KMS-11 (cell line): ENCODE data around the gene TBX6.

Experiments used
- H2AFZ ChIP-seq: fragments of 200-600 bp; sonication (generic); 2 replicates; pipeline ENCODE4 v1.6.1; 2016; ENCODE audit warnings: antibody characterized with exemption, mixed run types, low read depth
- H3K27ac ChIP-seq: fragments of 200-600 bp; sonication (generic); 2 replicates; pipeline ENCODE4 v1.6.1; 2016; ENCODE audit warnings: mild to moderate bottlenecking, mixed run types
- H3K27me3 ChIP-seq: fragments of 200-600 bp; sonication (generic); 2 replicates; pipeline ENCODE4 v1.6.1; 2017; ENCODE audit warnings: mild to moderate bottlenecking, low read depth, mixed run types, moderate library complexity; ENCODE audit not compliant: insufficient read depth
- H3K36me3 ChIP-seq: fragments of 200-600 bp; sonication (generic); 2 replicates; pipeline ENCODE4 v1.6.1; 2017; ENCODE audit warnings: mild to moderate bottlenecking, mixed run types; ENCODE audit not compliant: insufficient read depth
- H3K4me1 ChIP-seq: fragments of 200-600 bp; sonication (generic); 2 replicates; pipeline ENCODE4 v1.6.1; 2016; ENCODE audit warnings: mild to moderate bottlenecking, low read depth, mixed run types; ENCODE audit not compliant: poor library complexity, severe bottlenecking
- H3K4me2 ChIP-seq: fragments of 200-600 bp; sonication (generic); 2 replicates; pipeline ENCODE4 v1.7.0; 2016; ENCODE audit warnings: mild to moderate bottlenecking, mixed run types
- H3K4me3 ChIP-seq: fragments of 200-600 bp; sonication (generic); IDR thresholded peaks from 2 replicates; pipeline ENCODE4 v1.6.1; 2017; ENCODE audit warnings: low read depth, low read length, mixed read lengths; ENCODE audit not compliant: insufficient read depth
- H3K79me2 ChIP-seq: fragments of 200-600 bp; sonication (generic); 2 replicates; pipeline ENCODE4 v1.6.1; 2016; ENCODE audit warnings: low read depth, mixed run types; ENCODE audit not compliant: insufficient read depth
- H3K9ac ChIP-seq: fragments of 200-600 bp; sonication (generic); 2 replicates; pipeline ENCODE4 v1.6.1; 2016; ENCODE audit warnings: mild to moderate bottlenecking, mixed run types
- H4K20me1 ChIP-seq: fragments of 200-600 bp; sonication (generic); 2 replicates; pipeline ENCODE4 v1.6.1; 2016; ENCODE audit warnings: mild to moderate bottlenecking, mixed run types; ENCODE audit not compliant: insufficient read depth
- TF ChIP-seq, protein P1 (sequence below): fragments of 200-600 bp; sonication (generic); conservative IDR thresholded peaks from 2 replicates; pipeline ENCODE4 v1.6.1; 2017; ENCODE audit warnings: low read depth, mild to moderate bottlenecking, antibody characterized with exemption, low read length, moderate library complexity, mixed read lengths

TBX6 gene

DNA sequence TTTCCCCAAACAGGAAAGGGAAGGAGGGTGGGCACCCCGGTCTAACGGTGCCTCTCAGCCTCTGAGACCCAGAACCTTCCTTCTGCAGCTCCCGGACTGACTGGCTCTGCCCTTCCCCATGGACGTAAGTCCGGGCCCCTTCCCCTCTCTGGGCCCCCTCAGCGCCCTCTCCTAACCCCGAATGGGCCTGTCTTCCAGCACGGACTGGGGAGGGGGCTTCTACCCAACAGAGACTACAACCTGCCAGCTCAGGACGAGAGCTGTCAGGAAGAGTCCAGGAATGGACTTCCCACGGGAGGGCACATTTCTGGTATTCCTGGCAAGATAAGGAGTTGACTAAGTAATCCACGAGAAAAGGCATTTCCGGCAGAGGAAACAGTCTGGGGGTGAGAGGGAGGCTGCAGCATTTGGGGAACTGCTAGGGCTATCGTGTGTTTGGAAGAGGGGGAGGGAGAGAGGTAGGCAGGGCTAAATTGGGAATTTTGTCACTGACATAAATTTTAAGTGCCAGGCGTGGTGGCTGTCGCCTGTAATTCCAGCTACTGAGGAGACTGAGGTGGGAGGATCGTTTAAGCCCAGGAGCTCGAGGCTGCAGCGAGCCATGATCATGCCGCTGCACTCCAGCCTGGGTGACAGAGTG is 38.2 kb downstream of the TBX6 start:
- TF ChIP-seq, protein P1, sequence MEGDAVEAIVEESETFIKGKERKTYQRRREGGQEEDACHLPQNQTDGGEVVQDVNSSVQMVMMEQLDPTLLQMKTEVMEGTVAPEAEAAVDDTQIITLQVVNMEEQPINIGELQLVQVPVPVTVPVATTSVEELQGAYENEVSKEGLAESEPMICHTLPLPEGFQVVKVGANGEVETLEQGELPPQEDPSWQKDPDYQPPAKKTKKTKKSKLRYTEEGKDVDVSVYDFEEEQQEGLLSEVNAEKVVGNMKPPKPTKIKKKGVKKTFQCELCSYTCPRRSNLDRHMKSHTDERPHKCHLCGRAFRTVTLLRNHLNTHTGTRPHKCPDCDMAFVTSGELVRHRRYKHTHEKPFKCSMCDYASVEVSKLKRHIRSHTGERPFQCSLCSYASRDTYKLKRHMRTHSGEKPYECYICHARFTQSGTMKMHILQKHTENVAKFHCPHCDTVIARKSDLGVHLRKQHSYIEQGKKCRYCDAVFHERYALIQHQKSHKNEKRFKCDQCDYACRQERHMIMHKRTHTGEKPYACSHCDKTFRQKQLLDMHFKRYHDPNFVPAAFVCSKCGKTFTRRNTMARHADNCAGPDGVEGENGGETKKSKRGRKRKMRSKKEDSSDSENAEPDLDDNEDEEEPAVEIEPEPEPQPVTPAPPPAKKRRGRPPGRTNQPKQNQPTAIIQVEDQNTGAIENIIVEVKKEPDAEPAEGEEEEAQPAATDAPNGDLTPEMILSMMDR, result no peak
- no peaks in the 10 kb centered on the region for H3K79me2 ChIP-seq
- peak overlapping the region; percentile 74; the same call in 1 of the 2 replicates for H3K9ac ChIP-seq
- H3K4me3 ChIP-seq, result no peak overlapping the region
- H3K4me2 ChIP-seq, result peak overlapping the region; percentile 99
- H2AFZ ChIP-seq, result peak overlapping the region; percentile 81
- H3K27ac ChIP-seq, result no peak overlapping the region
- H3K36me3 ChIP-seq, result no peaks in the 10 kb centered on the region
- no peaks in the 10 kb centered on the region for H3K27me3 ChIP-seq
- no peaks in the 10 kb centered on the region for H4K20me1 ChIP-seq
- H3K4me1 ChIP-seq, result peaks cover 8% of the 10 kb centered on the region

DNA sequence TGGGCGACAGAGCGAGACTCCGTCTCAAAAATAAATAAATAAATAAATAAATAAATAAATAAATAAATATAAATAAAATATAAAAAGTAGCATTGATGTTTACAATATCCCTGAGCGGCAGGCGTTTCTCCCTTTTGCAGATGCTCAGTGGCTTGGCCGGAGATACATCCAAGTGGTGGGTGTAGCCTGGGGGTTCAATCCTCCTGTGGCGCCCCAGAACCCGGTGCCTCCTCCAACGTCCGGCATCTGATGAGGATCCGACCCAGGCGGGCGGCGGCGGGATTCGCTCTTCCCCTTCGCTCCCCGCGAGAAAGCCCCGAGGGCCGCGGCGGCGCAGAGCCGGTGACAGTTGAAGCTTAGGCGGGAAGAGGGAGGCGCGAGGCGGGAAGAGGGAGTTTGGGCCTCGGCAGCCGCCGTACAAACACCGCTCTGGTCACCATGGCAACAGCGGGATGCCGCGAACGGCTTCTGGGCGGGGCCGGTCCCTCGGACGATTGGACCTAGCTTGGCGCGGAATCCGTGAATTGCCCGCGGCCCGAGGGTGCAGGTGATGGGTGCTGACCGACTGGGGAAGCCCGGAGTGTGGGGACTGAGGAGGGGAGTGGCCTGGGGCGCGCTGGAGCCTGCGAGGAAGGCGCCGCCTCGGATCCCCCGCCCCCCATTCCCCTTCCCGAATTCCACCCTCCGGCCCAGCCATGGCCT is 38.9 kb downstream of the TBX6 start:
- peak overlapping the region; percentile 81 for H2AFZ ChIP-seq
- TF ChIP-seq, protein P1, result no peak
- no peaks in the 10 kb centered on the region for H3K27me3 ChIP-seq
- no peaks in the 10 kb centered on the region for H4K20me1 ChIP-seq
- H3K4me2 ChIP-seq, result peak overlapping the region; percentile 99
- peak overlapping the region; percentile 74 for H3K9ac ChIP-seq
- H3K27ac ChIP-seq, result peak overlapping the region; percentile 45; the same call in 1 of the 2 replicates
- H3K36me3 ChIP-seq, result no peaks in the 10 kb centered on the region
- H3K79me2 ChIP-seq, result no peaks in the 10 kb centered on the region
- H3K4me1 ChIP-seq, result peaks cover 8% of the 10 kb centered on the region
- H3K4me3 ChIP-seq, result no peak overlapping the region

DNA sequence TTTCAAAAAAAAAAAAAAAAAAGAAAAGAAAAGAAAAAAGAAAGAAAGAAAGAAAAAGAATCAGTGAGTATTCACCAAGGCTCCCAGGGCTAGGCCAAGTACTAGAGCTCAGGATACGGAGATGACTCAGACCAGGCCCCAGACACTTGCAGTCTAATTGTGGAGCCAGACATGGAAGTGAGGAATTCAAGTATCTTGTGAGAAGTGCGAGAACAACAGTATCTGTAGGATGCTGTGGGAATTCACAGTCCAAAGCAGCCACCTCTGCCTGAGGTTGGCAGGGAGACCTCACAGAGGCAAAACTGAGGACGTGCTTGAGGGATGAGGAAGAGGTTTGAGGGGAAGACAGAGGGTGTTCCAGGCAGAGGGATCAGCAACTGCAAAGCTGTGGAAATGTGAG is 40.2 kb downstream of the TBX6 start:
- Histone ChIP-seq H3K36me3 (no peaks in the 10 kb centered on the region), H4K20me1 (no peaks in the 10 kb centered on the region), H3K4me1 (peaks cover 8% of the 10 kb centered on the region), H3K9ac (no peak overlapping the region), H3K4me2 (no peak overlapping the region), H2AFZ (no peak overlapping the region), H3K4me3 (no peak overlapping the region), H3K27me3 (no peaks in the 10 kb centered on the region), H3K27ac (no peak overlapping the region), H3K79me2 (no peaks in the 10 kb centered on the region)
- TF ChIP-seq, protein P1, result no peak

DNA sequence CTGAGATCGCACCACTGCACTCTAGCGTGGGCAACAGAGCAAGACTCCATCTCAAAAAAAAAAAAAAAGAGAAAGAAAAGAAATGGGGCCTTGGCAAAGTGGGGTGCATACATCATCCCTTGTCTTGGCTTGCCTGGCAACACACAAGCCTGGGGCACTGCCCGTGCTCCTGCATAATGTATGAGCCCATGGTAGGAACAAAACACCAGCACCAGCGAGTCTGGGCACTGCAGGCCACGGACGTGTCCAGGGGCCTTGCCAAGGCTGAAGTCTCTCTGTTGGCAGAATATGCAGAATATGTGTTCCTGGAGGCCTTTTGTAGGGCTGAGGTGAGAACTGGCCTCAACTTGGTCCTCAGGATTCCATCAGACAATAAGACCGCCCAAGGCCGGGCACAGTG is 41.9 kb downstream of the TBX6 start:
- H3K4me3 ChIP-seq, result no peak overlapping the region
- no peaks in the 10 kb centered on the region for H4K20me1 ChIP-seq
- no peak overlapping the region for H3K9ac ChIP-seq
- peaks cover 8% of the 10 kb centered on the region for H3K4me1 ChIP-seq
- no peaks in the 10 kb centered on the region for H3K79me2 ChIP-seq
- no peak overlapping the region for H3K27ac ChIP-seq
- H3K36me3 ChIP-seq, result no peaks in the 10 kb centered on the region
- no peaks in the 10 kb centered on the region for H3K27me3 ChIP-seq
- H2AFZ ChIP-seq, result no peak overlapping the region
- no peak overlapping the region for H3K4me2 ChIP-seq
- TF ChIP-seq, protein P1, result no peak
